HepG2 (cell line): ENCODE results near the gene STARD10. TPM values are rescaled to one million over a fixed set of nuclear protein-coding genes. Genes with fewer than 3 reads are reported as not detected.
A peak's percentile ranks its signal among the peaks of the same experiment; 100 is the strongest.

Experiments
- EED ChIP-seq: sonication (generic); formaldehyde crosslinking; IDR thresholded peaks from 2 replicates; pipeline ENCODE4 v1.5.0; 2020; ENCODE audit warnings: mild to moderate bottlenecking, missing genetic modification reagents
- KDM5B ChIP-seq: sonication (generic); formaldehyde crosslinking; IDR thresholded peaks from 2 replicates; pipeline ENCODE4 v1.4.0; 2020; ENCODE audit warnings: missing genetic modification reagents, mild to moderate bottlenecking, borderline replicate concordance
- KMT2B ChIP-seq: IDR thresholded peaks from 2 replicates; pipeline ENCODE4 v1.6.1; 2016; ENCODE audit warnings: missing genetic modification reagents, missing compliant biosample characterization
- RAD21 ChIP-seq: fragments of 450-650 bp; formaldehyde crosslinking; IDR thresholded peaks from 2 replicates; pipeline ENCODE4 v1.5.0; 2020; ENCODE audit warnings: mild to moderate bottlenecking
- SALL1 ChIP-seq: sonication (generic); formaldehyde crosslinking; IDR thresholded peaks from 2 replicates; pipeline ENCODE4 v1.8.0; 2022; ENCODE audit warnings: mild to moderate bottlenecking, missing genetic modification reagents
- SETDB1 ChIP-seq: sonication (generic); formaldehyde crosslinking; IDR thresholded peaks from 2 replicates; pipeline ENCODE4 v1.5.1; 2020; ENCODE audit warnings: missing genetic modification reagents, mild to moderate bottlenecking, borderline replicate concordance
- ZBTB1 ChIP-seq: sonication (generic); formaldehyde crosslinking; IDR thresholded peaks from 2 replicates; pipeline ENCODE4 v1.4.0; 2020; ENCODE audit warnings: missing genetic modification reagents, borderline replicate concordance
- ZBTB40 ChIP-seq, 2 experiments: fragments of 450-650 bp in 1 of 2; sonication (generic) in 1 of 2; formaldehyde crosslinking in 1 of 2; IDR thresholded peaks; 2 replicates each; pipeline versions ENCODE4 v1.6.1 to v1.8.0; 2016 to 2022; ENCODE audit warnings: antibody characterized with exemption in 1 of 2, mild to moderate bottlenecking in 1 of 2, missing genetic modification reagents in 1 of 2
- ZFP36L1 ChIP-seq: sonication (generic); formaldehyde crosslinking; IDR thresholded peaks from 2 replicates; pipeline ENCODE4 v1.8.0; 2022; ENCODE audit warnings: mild to moderate bottlenecking, missing genetic modification reagents, moderate library complexity
- ZNF280D ChIP-seq: sonication (generic); formaldehyde crosslinking; IDR thresholded peaks from 2 replicates; pipeline ENCODE4 v1.5.1; 2020; ENCODE audit warnings: mild to moderate bottlenecking, missing genetic modification reagents
- ZNF317 ChIP-seq: sonication (generic); formaldehyde crosslinking; IDR thresholded peaks from 2 replicates; pipeline ENCODE4 v1.5.0; 2020; ENCODE audit warnings: mild to moderate bottlenecking, missing genetic modification reagents
- ZNF331 ChIP-seq: sonication (generic); formaldehyde crosslinking; IDR thresholded peaks from 2 replicates; pipeline ENCODE4 v1.4.0; 2020; ENCODE audit warnings: missing genetic modification reagents
- ZNF33B ChIP-seq: sonication (generic); formaldehyde crosslinking; IDR thresholded peaks from 2 replicates; pipeline ENCODE4 v1.5.1; 2020; ENCODE audit warnings: mild to moderate bottlenecking, missing genetic modification reagents
- ZNF451 ChIP-seq: sonication (generic); formaldehyde crosslinking; IDR thresholded peaks from 2 replicates; pipeline ENCODE4 v1.5.0; 2020; ENCODE audit warnings: mild to moderate bottlenecking, missing genetic modification reagents
- ZNF501 ChIP-seq: sonication (generic); formaldehyde crosslinking; IDR thresholded peaks from 2 replicates; pipeline ENCODE4 v1.5.1; 2020; ENCODE audit warnings: mild to moderate bottlenecking, moderate library complexity, missing genetic modification reagents
- ZNF510 ChIP-seq: sonication (generic); formaldehyde crosslinking; IDR thresholded peaks from 2 replicates; pipeline ENCODE4 v1.4.0; 2020; ENCODE audit warnings: low read depth, mild to moderate bottlenecking, missing genetic modification reagents
- ZNF577 ChIP-seq: sonication (generic); formaldehyde crosslinking; IDR thresholded peaks from 2 replicates; pipeline ENCODE4 v1.4.0; 2020; ENCODE audit warnings: mild to moderate bottlenecking, low read depth, missing genetic modification reagents, borderline replicate concordance
- ZNF772 ChIP-seq: sonication (generic); formaldehyde crosslinking; IDR thresholded peaks from 2 replicates; pipeline ENCODE4 v1.5.0; 2020; ENCODE audit warnings: mild to moderate bottlenecking, missing genetic modification reagents
- polyA plus RNA-seq, 8 experiments: library from polyadenylated mRNA; depleted of rRNA in 3 of 8; stranded (reverse) in 7 of 8; unstranded in 1 of 8; fragments of >200 nt; fragmentation: Illumina TruSeq in 4 of 8; extraction: Trizol in 4 of 8; gene quantifications; 2 replicates each; pipeline versions ENCODE4 v1.2.1 to v1.2.3, GENCODE V29; 2011 to 2016; ENCODE audit warnings: low read depth in 4 of 8, missing spikeins in 1 of 8, mixed read lengths in 1 of 8; ENCODE audit not compliant: insufficient read depth in 1 of 8
- total RNA-seq, 5 experiments: library from RNA; depleted of rRNA; stranded (reverse); fragments of >200 nt; fragmentation: Illumina TruSeq; extraction: Trizol; gene quantifications; 2 replicates each; pipeline ENCODE4 v1.2.3, GENCODE V29; 2016; ENCODE audit warnings: low read depth in 1 of 5

The STARD10 gene
- total and polyA plus RNA-seq, 2 of the 13 experiments (the other 11 are each of a cell fraction or from before 2014, with no cell fraction given): 260 to 341 TPM

- TF ChIP-seq ZNF577 (CRISPR knock-in tag) (0 out of 2 replicates have a peak, but pooled peaks have one; percentile 32), ZNF772 (peak; percentile 78; the same call in 1 of the 2 replicates), ZFP36L1 (0 out of 2 replicates have a peak, but pooled peaks have one; percentile 34), ZNF317 (no peak), KMT2B (CRISPR knock-in tag) (no peak), ZBTB1 (CRISPR knock-in tag) (no peak), ZNF331 (CRISPR knock-in tag) (no peak), SETDB1 (CRISPR knock-in tag) (no peak), EED (CRISPR knock-in tag) (no peak; the same call in 1 of the 2 replicates), ZNF501 (CRISPR knock-in tag) (no peak), ZNF451 (CRISPR knock-in tag) (no peak), ZNF510 (CRISPR knock-in tag) (0 out of 2 replicates have a peak, but pooled peaks have one; percentile 32), SALL1 (no peak), RAD21 (CRISPR knock-in tag) (no peak), ZNF280D (CRISPR knock-in tag) (no peak), KDM5B (CRISPR knock-in tag) (peak; percentile 24; the same call in 1 of the 2 replicates), ZBTB40 (IDR thresholded peaks at IDR 0.05) (no peak), ZBTB40 (CRISPR knock-in tag; IDR thresholded peaks at IDR 0.05) (no peak), ZNF33B (CRISPR knock-in tag) (no peak)
- TF ChIP-seq, all 625 proteins: peak for 27
Observed at GRCh38 chr11:72780296-72781062, 13.4 kb downstream of the STARD10 start (continued).
